Sigmoid colon (tissue), 7 donors: Measurements from ENCODE around the gene PADI2. TPM values are rescaled to one million over a fixed set of nuclear protein-coding genes. Genes with fewer than 3 reads are reported as not detected.
A peak's percentile ranks its signal among the peaks of the same experiment; 100 is the strongest.

Experiments
- DNase-seq: peaks from one replicate; pipeline ENCODE4 v3.0.0-alpha.2; 2019
- H3K27ac ChIP-seq, 4 donors: fragments of 200-600 bp; sonication (generic); one replicate each; pipeline ENCODE4 v1.5.1; 2016 to 2019; ENCODE audit warnings: mild to moderate bottlenecking in 1 of 4
- H3K27me3 ChIP-seq, 3 donors: fragments of 200-600 bp; sonication (generic); one replicate each; pipeline ENCODE4 v1.5.1; 2019; ENCODE audit warnings: mild to moderate bottlenecking in 1 of 3
- H3K36me3 ChIP-seq, 4 donors: fragments of 200-600 bp; sonication (generic); one replicate each; pipeline ENCODE4 v1.5.1; 2016 to 2019
- H3K4me1 ChIP-seq, 4 donors: fragments of 200-600 bp; sonication (generic); one replicate each; pipeline ENCODE4 v1.5.1; 2017 to 2019
- H3K4me3 ChIP-seq, 4 donors: fragments of 200-600 bp; sonication (generic); one replicate each; pipeline ENCODE4 v1.5.1; 2017 to 2019; ENCODE audit warnings: mild to moderate bottlenecking in 2 of 4, moderate library complexity in 1 of 4
- H3K9me3 ChIP-seq, 4 donors: fragments of 200-600 bp in 3 of 4; sonication (generic) in 3 of 4; one replicate each; pipeline versions ENCODE4 v1.5.1 to v1.6.1; 2013 to 2019
- EP300 ChIP-seq, 4 donors: sonication (generic); formaldehyde crosslinking; IDR thresholded peaks; one replicate each; pipeline ENCODE4 v1.6.1; 2017; ENCODE audit warnings: antibody characterized with exemption in 4 of 4
- POLR2A ChIP-seq, 2 donors: fragments of 450-650 bp; IDR thresholded peaks; one replicate each; pipeline ENCODE4 v1.6.1; 2016; ENCODE audit warnings: antibody characterized with exemption in 2 of 2, mild to moderate bottlenecking in 2 of 2, moderate library complexity in 2 of 2
- POLR2AphosphoS5 ChIP-seq, 4 donors: sonication (generic); formaldehyde crosslinking; IDR thresholded peaks; one replicate each; pipeline ENCODE4 v1.6.1; 2017; ENCODE audit warnings: antibody characterized with exemption in 4 of 4
- WGBS, 2 donors: extraction: QIAGEN DNeasy Blood & Tissue Kit; methylation state at CpG; one replicate each; pipeline ENCODE4 v1.1.7; 2013; 5-methylcytosine and 5-hydroxymethylcytosine counted together
- intact Hi-C: fragments of 100-400 bp; cut with DNase I; formaldehyde crosslinking; loops from one replicate; pipeline ENCODE4 v1.15.1; 2023
- polyA plus RNA-seq, 3 donors: library from polyadenylated mRNA; stranded (reverse); fragments of 200-250 nt; gene quantifications; one replicate each; pipeline ENCODE4 v1.2.3, GENCODE V29; 2013
- total RNA-seq, 4 donors: library from RNA; depleted of rRNA; stranded (reverse); fragments of >200 nt; gene quantifications; one replicate each; pipeline ENCODE4 v1.1.0, GENCODE V29; 2016
- TF ChIP-seq, protein P1 (sequence below), 4 experiments: fragments of 450-650 bp in 3 of 4; fragments of 200-600 bp in 1 of 4; IDR thresholded peaks; one replicate each; pipeline ENCODE4 v1.5.1; 2016 to 2019; ENCODE audit warnings: antibody characterized with exemption in 4 of 4, mild to moderate bottlenecking in 3 of 4, moderate library complexity in 2 of 4
- donor health status: healthy with polysubstance abuse.
- donor health status: Bipolar disorder and iron deficiency.
- donor health status: healthy.

Gene PADI2
- total and polyA plus RNA-seq, 7 donors: 0.27 to 169 (median 1.1) TPM

DNA sequence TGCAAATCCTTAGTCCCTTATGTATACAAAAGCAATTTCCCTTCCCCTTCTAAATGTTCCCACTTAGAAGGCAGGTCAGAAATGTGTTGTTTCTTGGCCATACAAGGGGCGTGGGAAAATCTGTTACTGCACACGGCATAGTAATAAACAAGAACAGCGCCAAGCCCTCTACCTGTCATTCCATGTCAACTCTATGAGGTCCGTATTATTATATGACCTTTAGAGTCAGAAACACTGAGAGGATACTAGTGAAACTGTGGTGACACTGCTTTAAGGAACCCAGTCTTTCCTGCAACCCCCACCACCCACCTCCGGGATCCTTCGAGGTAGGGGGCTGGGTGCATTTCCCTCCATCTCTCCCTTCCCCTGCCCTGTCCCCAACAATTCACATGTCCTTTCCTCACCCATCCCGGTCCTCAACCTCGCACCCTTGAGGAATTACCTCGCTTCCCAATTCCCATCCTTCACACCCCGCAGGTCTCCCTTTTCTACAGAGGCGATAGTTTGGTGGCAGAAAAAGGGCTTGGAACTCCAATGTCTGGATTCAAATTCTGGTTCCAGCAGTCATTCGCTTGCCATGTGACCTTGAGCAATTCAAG is 66.1 kb downstream of the PADI2 start:
- DNase-seq: no peak
- no peaks in the 10 kb centered on the region for H3K9me3 ChIP-seq
- intact Hi-C loops: loop anchor here (10.0 kb wide), 2 partner anchors 438 to 1528 kb away; partner anchors contain the start of genes CASP9, DNAJC16 and NBPF1
- peak overlapping the region; percentile 67 to 90 (median 86) for H3K4me3 ChIP-seq
- no peaks in the 10 kb centered on the region for H3K27me3 ChIP-seq
- H3K36me3 ChIP-seq: peaks cover 0 to 24% (median 6%) of the 10 kb centered on the region in 4 donors
- 2 to 5% methylated on average over 12 of the region's 12 CpGs for WGBS, 2 donors
- TF ChIP-seq POLR2A (IDR thresholded peaks at IDR 0.05) (no peak), POLR2AphosphoS5 (IDR thresholded peaks at IDR 0.05) (no peak), EP300 (IDR thresholded peaks at IDR 0.05) (no peak)
- TF ChIP-seq, protein P1, sequence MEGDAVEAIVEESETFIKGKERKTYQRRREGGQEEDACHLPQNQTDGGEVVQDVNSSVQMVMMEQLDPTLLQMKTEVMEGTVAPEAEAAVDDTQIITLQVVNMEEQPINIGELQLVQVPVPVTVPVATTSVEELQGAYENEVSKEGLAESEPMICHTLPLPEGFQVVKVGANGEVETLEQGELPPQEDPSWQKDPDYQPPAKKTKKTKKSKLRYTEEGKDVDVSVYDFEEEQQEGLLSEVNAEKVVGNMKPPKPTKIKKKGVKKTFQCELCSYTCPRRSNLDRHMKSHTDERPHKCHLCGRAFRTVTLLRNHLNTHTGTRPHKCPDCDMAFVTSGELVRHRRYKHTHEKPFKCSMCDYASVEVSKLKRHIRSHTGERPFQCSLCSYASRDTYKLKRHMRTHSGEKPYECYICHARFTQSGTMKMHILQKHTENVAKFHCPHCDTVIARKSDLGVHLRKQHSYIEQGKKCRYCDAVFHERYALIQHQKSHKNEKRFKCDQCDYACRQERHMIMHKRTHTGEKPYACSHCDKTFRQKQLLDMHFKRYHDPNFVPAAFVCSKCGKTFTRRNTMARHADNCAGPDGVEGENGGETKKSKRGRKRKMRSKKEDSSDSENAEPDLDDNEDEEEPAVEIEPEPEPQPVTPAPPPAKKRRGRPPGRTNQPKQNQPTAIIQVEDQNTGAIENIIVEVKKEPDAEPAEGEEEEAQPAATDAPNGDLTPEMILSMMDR (IDR thresholded peaks at IDR 0.05): no peak
- peaks cover 0 to 30% (median 16%) of the 10 kb centered on the region in 4 donors for H3K4me1 ChIP-seq
- peak overlapping the region; percentile 89 to 98 (median 94) for H3K27ac ChIP-seq

- Histone ChIP-seq H3K27me3 (no peaks in the 10 kb centered on the region), H3K4me1 (peaks cover 0 to 30% (median 16%) of the 10 kb centered on the region in 4 donors), H3K4me3 (peak overlapping the region in 3 of 4 donors; percentile 85 to 90 (median 88)), H3K36me3 (peaks cover 0 to 24% (median 6%) of the 10 kb centered on the region in 4 donors), H3K27ac (peak overlapping the region; percentile 89 to 98 (median 94)), H3K9me3 (no peaks in the 10 kb centered on the region)
- TF ChIP-seq EP300 (IDR thresholded peaks at IDR 0.05) (no peak), POLR2A (IDR thresholded peaks at IDR 0.05) (no peak), POLR2AphosphoS5 (IDR thresholded peaks at IDR 0.05) (no peak)
- TF ChIP-seq, protein P1 (IDR thresholded peaks at IDR 0.05): no peak
- intact Hi-C loops: loop anchor here (10.0 kb wide), 2 partner anchors 438 to 1528 kb away; partner anchors contain the start of genes CASP9, DNAJC16 and NBPF1
- no peak for DNase-seq
These were observed 66.6 kb downstream of the PADI2 start for GRCh38 chr1:17052641-17053040.

GRCh38 chr1:17052038-17052437 is 67.2 kb downstream of the PADI2 start:
- intact Hi-C loops: loop anchor here (10.0 kb wide), 2 partner anchors 437 to 1527 kb away; partner anchors contain the start of genes CASP9, DNAJC16 and NBPF1
- WGBS, 2 donors: 28 to 72% methylated on average over 1 of the region's 1 CpG

DNA sequence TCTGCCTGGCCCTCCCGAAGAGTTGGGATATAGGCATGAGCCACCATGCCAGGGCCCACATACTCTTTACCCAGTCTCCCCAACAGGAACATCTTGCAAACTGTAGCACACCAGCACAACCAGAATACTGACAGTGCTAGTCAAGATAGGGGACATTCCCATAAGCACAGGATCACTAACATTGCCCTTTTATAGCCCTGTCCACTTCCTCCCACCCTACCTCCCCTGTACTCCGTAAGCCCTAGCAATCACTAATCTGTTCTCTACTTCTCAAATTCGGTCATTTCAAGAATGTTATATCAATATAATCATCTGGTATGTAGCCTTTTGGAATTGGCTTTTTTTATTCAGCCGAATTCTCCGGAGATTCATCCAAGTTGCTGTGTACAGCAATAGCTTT is 71.3 kb downstream of the PADI2 start:
- Histone ChIP-seq H3K4me1 (peaks cover 0 to 29% (median 18%) of the 10 kb centered on the region in 4 donors), H3K4me3 (no peak overlapping the region), H3K27me3 (no peaks in the 10 kb centered on the region), H3K9me3 (no peaks in the 10 kb centered on the region), H3K36me3 (peaks cover 12 to 44% (median 21%) of the 10 kb centered on the region in 4 donors), H3K27ac (no peak overlapping the region)
- intact Hi-C loops: loop anchor here (5.0 kb wide), 1 partner anchor 36 kb away; the partner anchor contains the start of gene ATP13A2
- TF ChIP-seq, protein P1 (IDR thresholded peaks at IDR 0.05): no peak
- no peak for TF ChIP-seq POLR2AphosphoS5 (IDR thresholded peaks at IDR 0.05)
- TF ChIP-seq POLR2A (IDR thresholded peaks at IDR 0.05): no peak
- no peak for TF ChIP-seq EP300 (IDR thresholded peaks at IDR 0.05)
- DNase-seq: no peak
- 86 to 93% methylated on average over 5 of the region's 5 CpGs for WGBS, 2 donors

More at GRCh38 chr1:17052038-17052437, 67.2 kb downstream of the PADI2 start:
- TF ChIP-seq POLR2A (IDR thresholded peaks at IDR 0.05) (no peak), EP300 (IDR thresholded peaks at IDR 0.05) (no peak), POLR2AphosphoS5 (IDR thresholded peaks at IDR 0.05) (no peak)
- TF ChIP-seq, protein P1 (IDR thresholded peaks at IDR 0.05): no peak
- Histone ChIP-seq H3K4me3 (no peak overlapping the region), H3K27ac (peak overlapping the region in 1 of 4 donors; percentile 93), H3K27me3 (no peaks in the 10 kb centered on the region), H3K4me1 (peaks cover 0 to 30% (median 16%) of the 10 kb centered on the region in 4 donors), H3K36me3 (peaks cover 0 to 24% (median 6%) of the 10 kb centered on the region in 4 donors), H3K9me3 (no peaks in the 10 kb centered on the region)
- DNase-seq: no peak
